ENCODE data around the gene TUBB4B. TPM values are rescaled to one million over a fixed set of nuclear protein-coding genes. Genes with fewer than 3 reads are reported as not detected.

Gene TUBB4B
- total and polyA plus RNA-seq, 2 of the 4 experiments (the other 2 are of a cell fraction): 237 to 529 TPM

DNA sequence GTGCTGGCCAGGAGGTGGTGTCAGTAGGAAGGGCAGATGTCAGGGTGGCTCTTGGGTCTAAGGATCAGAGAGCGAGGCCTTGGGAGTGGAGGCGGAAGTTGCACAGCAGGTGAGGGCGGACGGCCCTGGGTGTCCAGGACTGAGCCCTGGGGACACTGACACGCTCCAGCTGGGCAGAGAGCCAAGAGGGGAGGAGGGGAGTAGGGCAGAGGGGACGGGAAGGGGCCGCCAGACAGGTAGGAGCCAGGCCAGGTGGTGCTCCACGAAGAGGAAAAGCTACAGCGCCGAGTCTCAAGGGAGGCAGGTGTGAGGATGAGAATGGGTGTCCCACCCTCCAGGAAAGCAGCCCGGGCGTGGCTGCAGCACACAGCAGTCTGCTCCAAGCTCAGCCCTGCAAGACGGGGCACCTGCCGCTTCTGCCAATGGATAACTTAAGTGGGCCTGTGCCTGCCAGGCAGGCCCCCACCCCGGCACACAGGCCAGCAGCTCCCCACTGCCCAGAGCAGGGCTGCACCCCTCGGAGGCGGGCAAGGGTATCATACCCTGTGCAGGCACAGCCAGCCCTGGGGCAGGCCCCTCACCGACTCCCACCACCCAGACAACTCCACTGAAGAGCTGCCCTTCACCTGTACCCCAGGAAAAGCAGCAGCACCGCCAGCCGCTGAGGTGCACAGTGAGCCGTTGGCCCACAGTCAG is 45.4 kb upstream of the TUBB4B start:
- Histone ChIP-seq H3K27me3 (ENCODE audit: control insufficient read depth, insufficient read depth, low read length) (no peaks in the 10 kb centered on the region), H4K5ac (ENCODE audit: low read depth, low read length) (no peak overlapping the region), H4K20me1 (ENCODE audit: insufficient read depth, low read length) (peaks cover 39% of the 10 kb centered on the region), H3K36me3 (ENCODE audit: control insufficient read depth, insufficient read depth, low read length) (peaks cover 18% of the 10 kb centered on the region), H3K4me1 (ENCODE audit: control insufficient read depth, insufficient read depth, low read length) (peaks cover 15% of the 10 kb centered on the region), H4K91ac (ENCODE audit: insufficient read depth, low read depth, low read length) (no peak overlapping the region), H2BK120ac (ENCODE audit: low read depth, low read length) (no peak overlapping the region), H2BK5ac (ENCODE audit: low read depth, low read length, poor library complexity, severe bottlenecking) (no peak overlapping the region), H3K18ac (ENCODE audit: low read depth, low read length) (no peak overlapping the region), H2BK20ac (ENCODE audit: low read depth, low read length) (no peak overlapping the region), H2AK5ac (ENCODE audit: low read depth, low read length) (no peak overlapping the region), H3K9me3 (ENCODE audit: control insufficient read depth, insufficient read depth, low read length) (no peaks in the 10 kb centered on the region), H3K4me2 (ENCODE audit: low read depth, low read length) (no peak overlapping the region), H3K4me3 (ENCODE audit: insufficient read depth, low read depth, low read length) (no peak overlapping the region), H3K56ac (ENCODE audit: extremely low read depth, insufficient read depth, low read length) (no peak overlapping the region), H3K9me1 (ENCODE audit: insufficient read depth, low read length) (no peaks in the 10 kb centered on the region), H2BK15ac (ENCODE audit: low read depth, low read length) (no peak overlapping the region), H3K9ac (ENCODE audit: low read depth, low read length) (no peak overlapping the region), H2AFZ (replicated peaks; ENCODE audit: low read length, poor library complexity) (no peak overlapping the region), H4K8ac (ENCODE audit: low read depth in 2 of 2, low read length in 2 of 2) (no peak overlapping the region), H3K23ac (ENCODE audit: low read depth, low read length) (no peak overlapping the region), H2AK9ac (replicated peaks; ENCODE audit: low read depth, low read length, poor library complexity) (no peak overlapping the region), H3K14ac (replicated peaks; ENCODE audit: low read depth, low read length) (no peak overlapping the region), H3K79me1 (ENCODE audit: low read depth in 1 of 2, low read length in 2 of 2) (peaks cover 7 to 70% of the 10 kb centered on the region in 2 experiments), H3K4ac (ENCODE audit: low read depth, low read length) (no peak overlapping the region), H3K27ac (ENCODE audit: insufficient read depth, low read length) (no peak overlapping the region)
- intact Hi-C loops (cut with micrococcal nuclease) (no loop called here), dilution Hi-C loops (cut with HindIII; ENCODE audit: low sequenced_read_pairs, unreplicated experiment) (no loop called here), in situ Hi-C loops (cut with MboI; ENCODE audit: low sequenced_read_pairs) (no loop called here)
- BruUV-seq (replicated peaks): no TSS peak
- ChIA-PET POLR2A (ENCODE audit: unreplicated experiment) (no interaction called here), CTCF (interaction anchor here (1.0 kb wide), 1 partner anchor 31 kb away, joined by 3 read pairs; the partner anchor contains the start of gene RNF224)
- 87% methylated on average over 16 of the region's 21 CpGs; no CpG with 5 or more reads in 1 of the 2 experiments for WGBS, 2 experiments (ENCODE audit: extremely low coverage in 2 of 2, insufficient read length in 1 of 2)
- TF ChIP-seq, protein P1, sequence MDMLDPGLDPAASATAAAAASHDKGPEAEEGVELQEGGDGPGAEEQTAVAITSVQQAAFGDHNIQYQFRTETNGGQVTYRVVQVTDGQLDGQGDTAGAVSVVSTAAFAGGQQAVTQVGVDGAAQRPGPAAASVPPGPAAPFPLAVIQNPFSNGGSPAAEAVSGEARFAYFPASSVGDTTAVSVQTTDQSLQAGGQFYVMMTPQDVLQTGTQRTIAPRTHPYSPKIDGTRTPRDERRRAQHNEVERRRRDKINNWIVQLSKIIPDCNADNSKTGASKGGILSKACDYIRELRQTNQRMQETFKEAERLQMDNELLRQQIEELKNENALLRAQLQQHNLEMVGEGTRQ (IDR thresholded peaks at IDR 0.05; ENCODE audit: low read depth, low read length): no peak
- TF ChIP-seq CEBPB (IDR thresholded peaks at IDR 0.05; ENCODE audit: low read depth, low read length) (no peak), FOS (IDR thresholded peaks at IDR 0.05; ENCODE audit: low read depth, low read length) (no peak), MXI1 (IDR thresholded peaks at IDR 0.05; ENCODE audit: borderline replicate concordance, low read depth, low read length) (no peak), POLR2A (IDR thresholded peaks at IDR 0.05; ENCODE audit: low read depth, low read length) (no peak), RCOR1 (IDR thresholded peaks at IDR 0.05; ENCODE audit: insufficient replicate concordance, low read length) (no peak), BHLHE40 (IDR thresholded peaks at IDR 0.05; ENCODE audit: low read depth, low read length) (no peak), RFX5 (IDR thresholded peaks at IDR 0.05; ENCODE audit: low read depth, low read length) (no peak), MAFK (IDR thresholded peaks at IDR 0.05; ENCODE audit: low read depth, low read length) (no peak), SMC3 (IDR thresholded peaks at IDR 0.05; ENCODE audit: low read depth, low read length) (no peak)
- TF ChIP-seq, protein P2, sequence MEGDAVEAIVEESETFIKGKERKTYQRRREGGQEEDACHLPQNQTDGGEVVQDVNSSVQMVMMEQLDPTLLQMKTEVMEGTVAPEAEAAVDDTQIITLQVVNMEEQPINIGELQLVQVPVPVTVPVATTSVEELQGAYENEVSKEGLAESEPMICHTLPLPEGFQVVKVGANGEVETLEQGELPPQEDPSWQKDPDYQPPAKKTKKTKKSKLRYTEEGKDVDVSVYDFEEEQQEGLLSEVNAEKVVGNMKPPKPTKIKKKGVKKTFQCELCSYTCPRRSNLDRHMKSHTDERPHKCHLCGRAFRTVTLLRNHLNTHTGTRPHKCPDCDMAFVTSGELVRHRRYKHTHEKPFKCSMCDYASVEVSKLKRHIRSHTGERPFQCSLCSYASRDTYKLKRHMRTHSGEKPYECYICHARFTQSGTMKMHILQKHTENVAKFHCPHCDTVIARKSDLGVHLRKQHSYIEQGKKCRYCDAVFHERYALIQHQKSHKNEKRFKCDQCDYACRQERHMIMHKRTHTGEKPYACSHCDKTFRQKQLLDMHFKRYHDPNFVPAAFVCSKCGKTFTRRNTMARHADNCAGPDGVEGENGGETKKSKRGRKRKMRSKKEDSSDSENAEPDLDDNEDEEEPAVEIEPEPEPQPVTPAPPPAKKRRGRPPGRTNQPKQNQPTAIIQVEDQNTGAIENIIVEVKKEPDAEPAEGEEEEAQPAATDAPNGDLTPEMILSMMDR (conservative IDR thresholded peaks at IDR 0.05; ENCODE audit: low read depth, low read length): no peak
- DNase-seq (no peak), ATAC-seq (ENCODE audit: low read depth) (no peak)

Data from IMR-90 (cell line).